ENCODE results near the gene ARPC1A. TPM values are rescaled to one million over a fixed set of nuclear protein-coding genes. Genes with fewer than 3 reads are reported as not detected.
"Not testable (repeated sequence)": the region's sequence is repeated elsewhere in the genome, so short reads cannot be mapped to it uniquely, and the experiment has no call there.

ARPC1A gene
- 291 and 326 TPM in 2 replicates for total RNA-seq (2014; rRNA removed; shearing (Covaris generic))

- peak; percentile 99 for DNase-seq (ENCODE audit: low read depth)
These were observed at the start of gene ARPC1A for GRCh38 chr7:99325592-99326407. Gene ARPC1A (plus strand): TSS chr7:99325898. CDS start chr7:99333354, 7,456 bp downstream.

GRCh38 chr7:99278180-99278579 is 47.5 kb upstream of the ARPC1A start:
- DNase-seq (ENCODE audit: low read depth), result no peak

- DNase-seq (ENCODE audit: low read depth), result not testable (repeated sequence)
These were observed 41.5 kb upstream of the ARPC1A start for GRCh38 chr7:99284165-99284564.

- no peak for DNase-seq (ENCODE audit: low read depth)
These were observed 37.7 kb upstream of the ARPC1A start for GRCh38 chr7:99287779-99288534.

- DNase-seq (ENCODE audit: low read depth), result no peak
These were observed 36.5 kb upstream of the ARPC1A start for GRCh38 chr7:99289185-99289584.

- not testable (repeated sequence) for DNase-seq (ENCODE audit: low read depth)
These were observed 35.5 kb upstream of the ARPC1A start for GRCh38 chr7:99290148-99290547.

- DNase-seq (ENCODE audit: low read depth), result no peak
These were observed 34.6 kb upstream of the ARPC1A start for GRCh38 chr7:99290980-99291607.

GRCh38 chr7:99292127-99292526 is 33.6 kb upstream of the ARPC1A start:
- DNase-seq (ENCODE audit: low read depth), result no peak

- DNase-seq (ENCODE audit: low read depth), result no peak
These were observed 32.5 kb upstream of the ARPC1A start for GRCh38 chr7:99293167-99293566.

GRCh38 chr7:99293650-99294049 is 32.0 kb upstream of the ARPC1A start:
- no peak for DNase-seq (ENCODE audit: low read depth)

- DNase-seq (ENCODE audit: low read depth), result no peak
These were observed 29.2 kb upstream of the ARPC1A start for GRCh38 chr7:99296471-99296870.

- DNase-seq (ENCODE audit: low read depth), result no peak
These were observed 24.2 kb upstream of the ARPC1A start for GRCh38 chr7:99301496-99301895.

GRCh38 chr7:99305473-99306260 is 20.0 kb upstream of the ARPC1A start:
- no peak for DNase-seq (ENCODE audit: low read depth)

- peak; percentile 57 for DNase-seq (ENCODE audit: low read depth)
These were observed 17.1 kb upstream of the ARPC1A start for GRCh38 chr7:99308461-99309074.

- DNase-seq (ENCODE audit: low read depth), result no peak
These were observed 16.6 kb upstream of the ARPC1A start for GRCh38 chr7:99309111-99309510.

GRCh38 chr7:99310004-99310403 is 15.7 kb upstream of the ARPC1A start:
- DNase-seq (ENCODE audit: low read depth), result no peak

GRCh38 chr7:99311702-99312101 is 14.0 kb upstream of the ARPC1A start:
- no peak for DNase-seq (ENCODE audit: low read depth)

- DNase-seq (ENCODE audit: low read depth), result peak; percentile 79
These were observed 13.1 kb upstream of the ARPC1A start for GRCh38 chr7:99312316-99313203.

- DNase-seq (ENCODE audit: low read depth), result no peak
These were observed 12.5 kb upstream of the ARPC1A start for GRCh38 chr7:99313204-99313573.

- DNase-seq (ENCODE audit: low read depth), result no peak
These were observed 11.2 kb upstream of the ARPC1A start for GRCh38 chr7:99314504-99314903.
